Ramos (cell line): ENCODE measurements around the gene RPH3AL.
"Not testable (repeated sequence)": the region's sequence is repeated elsewhere in the genome, so short reads cannot be mapped to it uniquely, and the experiment has no call there.

ENCODE experiments used
- in situ Hi-C: fragments of 300-500 bp; cut with MboI; formaldehyde crosslinking; loops from one replicate; pipeline ENCODE4 v1.14.3; 2022; ENCODE audit warnings: low sequenced_read_pairs; ENCODE audit not compliant: unreplicated experiment

The RPH3AL gene

GRCh38 chr17:322006-322780, 30.4 kb downstream of the RPH3AL start:
- in situ Hi-C loops, result no loop called here

- in situ Hi-C loops, result no loop called here
Measured at GRCh38 chr17:321386-321941, 31.1 kb downstream of the RPH3AL start.

GRCh38 chr17:320809-321385, 31.7 kb downstream of the RPH3AL start:
- in situ Hi-C loops, result no loop called here

- in situ Hi-C loops, result no loop called here
Measured at GRCh38 chr17:320139-320538, 32.5 kb downstream of the RPH3AL start.

- in situ Hi-C loops, result no loop called here
Measured at GRCh38 chr17:319266-319665, 33.3 kb downstream of the RPH3AL start.

- in situ Hi-C loops, result not testable (repeated sequence)
Measured at GRCh38 chr17:317070-317469, 35.5 kb downstream of the RPH3AL start.

- in situ Hi-C loops, result not testable (repeated sequence)
Measured at GRCh38 chr17:315399-315798, 37.2 kb downstream of the RPH3AL start.

- in situ Hi-C loops, result not testable (repeated sequence)
Measured at GRCh38 chr17:314614-314944, 38.0 kb downstream of the RPH3AL start.

- in situ Hi-C loops, result no loop called here
Measured at GRCh38 chr17:313911-314613, 38.5 kb downstream of the RPH3AL start.

- in situ Hi-C loops, result no loop called here
Measured at GRCh38 chr17:313231-313630, 39.4 kb downstream of the RPH3AL start.

- in situ Hi-C loops, result no loop called here
Measured at GRCh38 chr17:312476-313148, 40.0 kb downstream of the RPH3AL start.

- in situ Hi-C loops, result no loop called here
Measured at GRCh38 chr17:311119-311782, 41.4 kb downstream of the RPH3AL start.

GRCh38 chr17:310111-311010, 42.2 kb downstream of the RPH3AL start:
- in situ Hi-C loops, result no loop called here

GRCh38 chr17:309361-309888, 43.2 kb downstream of the RPH3AL start:
- in situ Hi-C loops, result no loop called here

GRCh38 chr17:307741-308507, 44.7 kb downstream of the RPH3AL start:
- in situ Hi-C loops, result no loop called here

GRCh38 chr17:307295-307691, 45.3 kb downstream of the RPH3AL start:
- in situ Hi-C loops, result no loop called here

GRCh38 chr17:306536-307294, 45.9 kb downstream of the RPH3AL start:
- in situ Hi-C loops, result no loop called here
